Endothelial cell of umbilical vein (primary cell): ENCODE data around the gene PLRG1.

Experiments
- CTCF ChIP-seq, 2 donors: IDR thresholded peaks; 1 replicate in 1 of 2; 2 replicates in 1 of 2; pipeline ENCODE4 v1.5.1; 2011; ENCODE audit warnings: low read length in 2 of 2, mild to moderate bottlenecking in 2 of 2, moderate library complexity in 2 of 2, control low read depth in 1 of 2, inconsistent platforms in 1 of 2, low read depth in 1 of 2; ENCODE audit not compliant: insufficient read depth in 1 of 2; ENCODE audit errors: extremely low read depth in 1 of 2
- POLR2AphosphoS5 ChIP-seq: IDR thresholded peaks from 2 replicates; pipeline ENCODE4 v1.6.1; 2012; ENCODE audit warnings: low read depth, mild to moderate bottlenecking, control low read depth, low read length, moderate library complexity; ENCODE audit not compliant: insufficient read depth

DNA sequence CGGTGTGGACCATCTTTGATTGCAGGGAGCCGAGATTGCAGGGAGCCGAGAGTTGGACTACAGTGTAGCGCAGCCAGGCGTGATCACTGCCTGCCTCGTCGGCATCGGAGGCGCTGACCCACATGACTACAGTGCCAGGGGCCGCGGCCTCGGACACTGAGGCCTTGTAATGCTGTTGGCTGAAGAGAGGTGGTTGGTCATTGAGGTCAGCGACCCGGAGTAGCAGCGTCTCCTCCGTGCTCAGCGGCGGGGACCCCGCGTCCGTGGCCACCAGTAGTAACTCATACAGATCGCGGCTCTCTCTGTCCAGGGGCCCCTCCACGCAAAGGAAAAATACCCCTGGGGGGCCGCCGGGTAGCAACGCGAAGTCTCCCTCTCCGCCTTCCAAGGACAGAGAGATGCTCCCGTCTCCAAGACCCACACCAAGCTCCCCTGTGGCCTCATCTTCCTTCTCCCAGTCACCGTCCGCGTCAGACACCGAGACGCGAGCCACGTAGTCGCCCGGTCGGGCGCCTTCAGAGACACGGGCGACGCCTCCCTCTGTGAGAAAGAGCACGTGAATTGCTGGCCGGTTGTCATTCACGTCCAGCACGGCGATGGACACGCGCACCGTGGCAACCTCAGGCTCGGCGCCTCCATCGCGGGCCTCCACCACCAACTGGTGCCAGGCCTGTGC is 60.5 kb downstream of the PLRG1 start:
- TF ChIP-seq CTCF (IDR thresholded peaks at IDR 0.05; ENCODE audit: extremely low read depth in 1 of 2, insufficient read depth in 1 of 2, low read depth in 1 of 2, low read length in 2 of 2): no peak
- no peak for TF ChIP-seq POLR2AphosphoS5
